ENCODE data around the gene PACRG.

Gene PACRG

GRCh38 chr6:163356324-163356723, 628.5 kb downstream of the PACRG start:
- TF ChIP-seq CTCF (IDR thresholded peaks at IDR 0.05): no peak

GRCh38 chr6:163356743-163357142, 629.0 kb downstream of the PACRG start:
- TF ChIP-seq CTCF (IDR thresholded peaks at IDR 0.05): no peak

GRCh38 chr6:163364641-163365040, 636.9 kb downstream of the PACRG start:
- TF ChIP-seq CTCF (IDR thresholded peaks at IDR 0.05): no peak
